SK-N-SH (cell line): ENCODE data around the gene SMPD3. TPM values are rescaled to one million over a fixed set of nuclear protein-coding genes. Genes with fewer than 3 reads are reported as not detected.

Source experiments
- CTCF ChIA-PET: fragments of 300-600, 350-600 bp; formaldehyde crosslinking; extraction: SDS; loops from one replicate; lab custom pipeline; 2021; lab: Yijun Ruan, JAX
- POLR2A ChIA-PET: fragments of 350-600 bp; sonication (Branson Sonifier 250); formaldehyde crosslinking; extraction: SDS; loops from one replicate; lab custom pipeline; 2020; ENCODE audit warnings: antibody characterized with exemption, inconsistent platforms; lab: Yijun Ruan, JAX
- DNase-seq: peaks from one replicate; pipeline ENCODE4 v3.0.0; 2012
- H2AFZ ChIP-seq: fragments of 200-600 bp; sonication (generic); 2 replicates; pipeline ENCODE4 v1.8.1; 2016; ENCODE audit warnings: antibody characterized with exemption, mild to moderate bottlenecking, low read depth
- H3F3A ChIP-seq: fragments of 200-600 bp; sonication (generic); replicated peaks from 2 replicates; pipeline ENCODE3; 2016; ENCODE audit warnings: antibody characterized with exemption, mild to moderate bottlenecking; ENCODE audit not compliant: insufficient read depth
- H3K27ac ChIP-seq, 2 experiments: fragments of 200-500 bp in 1 of 2; fragments of 200-600 bp in 1 of 2; sonication (Bioruptor generic) in 1 of 2; sonication (generic), shearing (Covaris generic) in 1 of 2; 2 replicates each; pipeline versions ENCODE4 v1.5.1 to v1.6.1; 2014 to 2016; ENCODE audit warnings: low read depth in 2 of 2, inconsistent platforms in 1 of 2, low read length in 1 of 2, mild to moderate bottlenecking in 1 of 2, mixed read lengths in 1 of 2
- H3K27me3 ChIP-seq: fragments of 200-600 bp; sonication (generic), shearing (Covaris generic); 2 replicates; pipeline ENCODE4 v1.6.1; 2016; ENCODE audit warnings: mixed run types; ENCODE audit not compliant: insufficient read depth
- H3K36me3 ChIP-seq, 2 experiments: fragments of 200-500 bp in 1 of 2; fragments of 200-600 bp in 1 of 2; sonication (Bioruptor generic) in 1 of 2; sonication (generic) in 1 of 2; replicated peaks in 1 of 2; 2 replicates each; pipeline versions ENCODE3 to v1.5.1; 2014 to 2016; ENCODE audit warnings: low read length in 1 of 2, mild to moderate bottlenecking in 1 of 2; ENCODE audit not compliant: insufficient read depth in 2 of 2, control insufficient read depth in 1 of 2
- H3K4me1 ChIP-seq, 2 experiments: fragments of 200-500 bp in 1 of 2; fragments of 200-600 bp in 1 of 2; sonication (Bioruptor generic) in 1 of 2; sonication (generic), shearing (Covaris generic) in 1 of 2; 2 replicates each; pipeline versions ENCODE4 v1.5.1 to v1.6.1; 2014 to 2016; ENCODE audit warnings: low read depth in 1 of 2, low read length in 1 of 2, mixed run types in 1 of 2; ENCODE audit not compliant: insufficient read depth in 2 of 2, control insufficient read depth in 1 of 2
- H3K4me2 ChIP-seq: fragments of 200-600 bp; sonication (generic), shearing (Covaris generic); 2 replicates; pipeline ENCODE4 v1.6.1; 2017; ENCODE audit warnings: mixed run types
- H3K4me3 ChIP-seq, 2 experiments: fragments of 200-500 bp in 1 of 2; fragments of 200-600 bp in 1 of 2; sonication (Bioruptor generic) in 1 of 2; sonication (generic), shearing (Covaris generic) in 1 of 2; 2 replicates each; pipeline versions ENCODE4 v1.5.1 to v1.8.1; 2014 to 2016; ENCODE audit warnings: low read depth in 2 of 2, inconsistent platforms in 1 of 2, low read length in 1 of 2, mild to moderate bottlenecking in 1 of 2, mixed read lengths in 1 of 2, moderate library complexity in 1 of 2
- H3K79me2 ChIP-seq: fragments of 200-600 bp; sonication (generic); 2 replicates; pipeline ENCODE4 v1.8.1; 2017; ENCODE audit warnings: mild to moderate bottlenecking; ENCODE audit not compliant: insufficient read depth
- H3K9ac ChIP-seq: fragments of 200-600 bp; sonication (generic); 2 replicates; pipeline ENCODE4 v1.6.1; 2017; ENCODE audit warnings: mixed run types
- H3K9me2 ChIP-seq: fragments of 200-600 bp; sonication (generic); 2 replicates; pipeline ENCODE4 v1.6.1; 2017; ENCODE audit warnings: mixed run types
- H3K9me3 ChIP-seq: fragments of 200-600 bp; sonication (generic); 2 replicates; pipeline ENCODE4 v1.6.1; 2017; ENCODE audit warnings: mixed run types, mild to moderate bottlenecking, moderate library complexity
- H4K20me1 ChIP-seq: fragments of 200-600 bp; sonication (generic); 2 replicates; pipeline ENCODE4 v1.6.1; 2017; ENCODE audit warnings: mild to moderate bottlenecking, mixed run types; ENCODE audit not compliant: insufficient read depth
- CHD2 ChIP-seq: fragments of 150-350 bp; IDR thresholded peaks from 2 replicates; pipeline ENCODE4 v1.6.1; 2018; ENCODE audit warnings: low read length; ENCODE audit not compliant: partially characterized antibody
- ELF1 ChIP-seq: IDR thresholded peaks from 2 replicates; pipeline ENCODE4 v1.4.0; 2012
- EZH2phosphoT487 ChIP-seq: fragments of 200-600 bp; sonication (generic); IDR thresholded peaks from 2 replicates; pipeline ENCODE4 v1.6.1; 2017; ENCODE audit warnings: low read depth, mixed run types, mild to moderate bottlenecking, antibody characterized with exemption, moderate library complexity, borderline replicate concordance
- FOSL2 ChIP-seq: IDR thresholded peaks from 2 replicates; pipeline ENCODE4 v1.4.0; 2012; ENCODE audit warnings: low read depth, mild to moderate bottlenecking, moderate library complexity, borderline replicate concordance
- FOXM1 ChIP-seq: IDR thresholded peaks from 2 replicates; pipeline ENCODE4 v1.4.0; 2012; ENCODE audit warnings: low read depth, mild to moderate bottlenecking
- GABPA ChIP-seq: IDR thresholded peaks from 2 replicates; pipeline ENCODE4 v1.4.0; 2012; ENCODE audit warnings: low read depth, mild to moderate bottlenecking
- GATA2 ChIP-seq: sonication (generic); formaldehyde crosslinking; IDR thresholded peaks from 2 replicates; pipeline ENCODE4 v1.5.0; 2020; ENCODE audit warnings: mild to moderate bottlenecking, missing genetic modification reagents
- JUND ChIP-seq: IDR thresholded peaks from 2 replicates; pipeline ENCODE4 v1.4.0; 2012
- MEF2A ChIP-seq: IDR thresholded peaks from 2 replicates; pipeline ENCODE4 v1.4.0; 2012; ENCODE audit warnings: low read depth, borderline replicate concordance
- NRF1 ChIP-seq: IDR thresholded peaks from 2 replicates; pipeline ENCODE4 v1.6.1; 2012; ENCODE audit warnings: low read depth, mild to moderate bottlenecking, low read length
- RCOR1 ChIP-seq: fragments of 150-350 bp; IDR thresholded peaks from 2 replicates; pipeline ENCODE4 v1.6.1; 2017; ENCODE audit warnings: antibody characterized with exemption, low read length
- SIN3A ChIP-seq: IDR thresholded peaks from 2 replicates; pipeline ENCODE4 v1.6.1; 2012; ENCODE audit warnings: low read depth, mild to moderate bottlenecking, low read length, moderate library complexity, borderline replicate concordance
- TAF1 ChIP-seq: IDR thresholded peaks from 2 replicates; pipeline ENCODE4 v1.6.1; 2012; ENCODE audit warnings: low read depth, mild to moderate bottlenecking, low read length, moderate library complexity, borderline replicate concordance
- TCF12 ChIP-seq: IDR thresholded peaks from 2 replicates; pipeline ENCODE4 v1.4.0; 2012
- YY1 ChIP-seq: IDR thresholded peaks from 2 replicates; pipeline ENCODE4 v1.4.0; 2012; ENCODE audit warnings: low read depth, mild to moderate bottlenecking
- WGBS: methylation state at CpG from one replicate; pipeline ENCODE4 v1.1.6; 2017; ENCODE audit warnings: low lambda C conversion rate; 5-methylcytosine and 5-hydroxymethylcytosine counted together
- polyA plus RNA-seq, 3 experiments: library from polyadenylated mRNA; depleted of rRNA; stranded (reverse); fragments of >200 nt; gene quantifications; 2 replicates each; pipeline ENCODE4 v1.2.3, GENCODE V29; 2012
- TF ChIP-seq, protein P1 (sequence below): fragments of 200-600 bp; sonication (generic); IDR thresholded peaks from 2 replicates; pipeline ENCODE4 v1.6.1; 2017; ENCODE audit warnings: antibody characterized with exemption, mild to moderate bottlenecking, moderate library complexity
- TF ChIP-seq, protein P2 (sequence below): IDR thresholded peaks from 2 replicates; pipeline ENCODE4 v1.6.1; 2012; ENCODE audit warnings: mild to moderate bottlenecking, low read depth, low read length, moderate library complexity
- TF ChIP-seq, protein P3 (sequence below): IDR thresholded peaks from 2 replicates; pipeline ENCODE4 v1.4.0; 2012; ENCODE audit warnings: low read depth, borderline replicate concordance
- TF ChIP-seq, protein P4 (sequence below): IDR thresholded peaks from 2 replicates; pipeline ENCODE4; 2012

SMPD3 gene
- polyA plus RNA-seq, 1 of the 3 experiments (the other 2 are of a cell fraction): 0.38 TPM

DNA sequence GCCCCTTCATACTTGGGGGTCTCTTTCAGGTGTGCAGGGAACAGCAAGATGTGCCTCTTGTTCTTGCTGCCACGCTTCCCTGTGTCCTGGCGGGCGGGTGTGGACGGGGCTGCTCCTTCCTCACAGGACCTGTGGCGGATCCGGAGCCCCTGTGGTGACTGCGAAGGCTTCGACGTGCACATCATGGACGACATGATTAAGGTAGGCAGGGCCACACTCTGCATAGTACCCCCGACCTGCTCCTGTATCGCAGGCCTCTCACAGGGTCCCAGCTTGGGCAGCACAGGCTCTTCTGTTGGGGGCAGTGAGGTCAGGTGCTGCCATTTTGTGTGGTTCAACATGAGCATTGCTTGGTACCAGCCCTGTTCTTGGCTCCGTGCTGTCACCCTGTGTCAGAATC lies 94.9 kb downstream of the SMPD3 start:
- Histone ChIP-seq H3K27ac (no peak overlapping the region), H4K20me1 (no peaks in the 10 kb centered on the region), H3K9me3 (no peaks in the 10 kb centered on the region), H3K79me2 (no peaks in the 10 kb centered on the region), H2AFZ (no peak overlapping the region), H3K4me1 (no peaks in the 10 kb centered on the region), H3F3A (no peaks in the 10 kb centered on the region), H3K36me3 (peaks cover 9 to 65% of the 10 kb centered on the region in 2 experiments), H3K27me3 (no peaks in the 10 kb centered on the region), H3K4me2 (no peak overlapping the region), H3K4me3 (no peak overlapping the region), H3K9ac (no peak overlapping the region), H3K9me2 (no peaks in the 10 kb centered on the region)
- TF ChIP-seq, protein P1, sequence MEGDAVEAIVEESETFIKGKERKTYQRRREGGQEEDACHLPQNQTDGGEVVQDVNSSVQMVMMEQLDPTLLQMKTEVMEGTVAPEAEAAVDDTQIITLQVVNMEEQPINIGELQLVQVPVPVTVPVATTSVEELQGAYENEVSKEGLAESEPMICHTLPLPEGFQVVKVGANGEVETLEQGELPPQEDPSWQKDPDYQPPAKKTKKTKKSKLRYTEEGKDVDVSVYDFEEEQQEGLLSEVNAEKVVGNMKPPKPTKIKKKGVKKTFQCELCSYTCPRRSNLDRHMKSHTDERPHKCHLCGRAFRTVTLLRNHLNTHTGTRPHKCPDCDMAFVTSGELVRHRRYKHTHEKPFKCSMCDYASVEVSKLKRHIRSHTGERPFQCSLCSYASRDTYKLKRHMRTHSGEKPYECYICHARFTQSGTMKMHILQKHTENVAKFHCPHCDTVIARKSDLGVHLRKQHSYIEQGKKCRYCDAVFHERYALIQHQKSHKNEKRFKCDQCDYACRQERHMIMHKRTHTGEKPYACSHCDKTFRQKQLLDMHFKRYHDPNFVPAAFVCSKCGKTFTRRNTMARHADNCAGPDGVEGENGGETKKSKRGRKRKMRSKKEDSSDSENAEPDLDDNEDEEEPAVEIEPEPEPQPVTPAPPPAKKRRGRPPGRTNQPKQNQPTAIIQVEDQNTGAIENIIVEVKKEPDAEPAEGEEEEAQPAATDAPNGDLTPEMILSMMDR: no peak
- no peak for TF ChIP-seq RCOR1
- DNase-seq: no peak
- POLR2A ChIA-PET: no interaction called here
- WGBS: 97% methylated on average over 5 of the region's 13 CpGs
- CTCF ChIA-PET: interaction anchor here (0.6 to 1.4 kb wide), 2 partner anchors 43 kb away, joined by 3 read pairs; partner anchors contain the start of genes PRMT7 and SLC7A6OS

DNA sequence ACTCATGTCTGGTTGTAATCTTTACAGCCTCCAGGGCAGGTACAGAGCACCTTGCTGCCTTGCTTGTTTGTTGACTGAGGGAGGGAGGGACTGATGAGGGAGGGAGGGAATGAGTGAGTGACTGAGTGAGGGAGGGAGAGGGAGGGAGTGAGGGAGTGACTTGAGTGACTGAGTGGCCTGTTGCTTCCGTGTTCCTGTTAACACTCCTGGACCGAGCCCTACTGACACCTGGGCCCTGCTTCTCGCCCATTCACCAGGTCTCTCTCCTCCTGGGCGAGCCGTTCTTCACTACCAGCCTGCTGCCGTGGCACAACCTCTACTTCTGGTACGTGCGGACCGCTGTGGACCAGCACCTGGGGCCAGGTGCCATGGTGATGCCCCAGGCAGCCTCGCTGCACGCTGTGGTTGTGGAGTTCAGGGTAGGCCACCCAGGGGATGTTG lies 96.3 kb downstream of the SMPD3 start:
- H2AFZ ChIP-seq: no peak overlapping the region
- no peak for DNase-seq
- H3K79me2 ChIP-seq: no peaks in the 10 kb centered on the region
- no peaks in the 10 kb centered on the region for H3K9me3 ChIP-seq
- H3K27me3 ChIP-seq: no peaks in the 10 kb centered on the region
- no peaks in the 10 kb centered on the region for H3F3A ChIP-seq
- no peak overlapping the region for H3K27ac ChIP-seq
- no peak overlapping the region for H3K4me3 ChIP-seq
- ChIA-PET CTCF (no interaction called here), POLR2A (no interaction called here)
- no peak overlapping the region for H3K9ac ChIP-seq
- 89% methylated on average over 10 of the region's 11 CpGs for WGBS
- H3K36me3 ChIP-seq: peaks cover 9 to 67% of the 10 kb centered on the region in 2 experiments
- no peaks in the 10 kb centered on the region for H3K9me2 ChIP-seq
- no peaks in the 10 kb centered on the region for H3K4me1 ChIP-seq
- TF ChIP-seq GATA2: no peak
- TF ChIP-seq JUND: no peak
- no peak for TF ChIP-seq GABPA
- no peak for TF ChIP-seq YY1
- no peak for TF ChIP-seq TCF12
- TF ChIP-seq FOSL2: no peak
- no peak for TF ChIP-seq ELF1
- TF ChIP-seq, protein P2, sequence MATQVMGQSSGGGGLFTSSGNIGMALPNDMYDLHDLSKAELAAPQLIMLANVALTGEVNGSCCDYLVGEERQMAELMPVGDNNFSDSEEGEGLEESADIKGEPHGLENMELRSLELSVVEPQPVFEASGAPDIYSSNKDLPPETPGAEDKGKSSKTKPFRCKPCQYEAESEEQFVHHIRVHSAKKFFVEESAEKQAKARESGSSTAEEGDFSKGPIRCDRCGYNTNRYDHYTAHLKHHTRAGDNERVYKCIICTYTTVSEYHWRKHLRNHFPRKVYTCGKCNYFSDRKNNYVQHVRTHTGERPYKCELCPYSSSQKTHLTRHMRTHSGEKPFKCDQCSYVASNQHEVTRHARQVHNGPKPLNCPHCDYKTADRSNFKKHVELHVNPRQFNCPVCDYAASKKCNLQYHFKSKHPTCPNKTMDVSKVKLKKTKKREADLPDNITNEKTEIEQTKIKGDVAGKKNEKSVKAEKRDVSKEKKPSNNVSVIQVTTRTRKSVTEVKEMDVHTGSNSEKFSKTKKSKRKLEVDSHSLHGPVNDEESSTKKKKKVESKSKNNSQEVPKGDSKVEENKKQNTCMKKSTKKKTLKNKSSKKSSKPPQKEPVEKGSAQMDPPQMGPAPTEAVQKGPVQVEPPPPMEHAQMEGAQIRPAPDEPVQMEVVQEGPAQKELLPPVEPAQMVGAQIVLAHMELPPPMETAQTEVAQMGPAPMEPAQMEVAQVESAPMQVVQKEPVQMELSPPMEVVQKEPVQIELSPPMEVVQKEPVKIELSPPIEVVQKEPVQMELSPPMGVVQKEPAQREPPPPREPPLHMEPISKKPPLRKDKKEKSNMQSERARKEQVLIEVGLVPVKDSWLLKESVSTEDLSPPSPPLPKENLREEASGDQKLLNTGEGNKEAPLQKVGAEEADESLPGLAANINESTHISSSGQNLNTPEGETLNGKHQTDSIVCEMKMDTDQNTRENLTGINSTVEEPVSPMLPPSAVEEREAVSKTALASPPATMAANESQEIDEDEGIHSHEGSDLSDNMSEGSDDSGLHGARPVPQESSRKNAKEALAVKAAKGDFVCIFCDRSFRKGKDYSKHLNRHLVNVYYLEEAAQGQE: no peak
- no peak for TF ChIP-seq TAF1
- TF ChIP-seq NRF1: no peak
- no peak for TF ChIP-seq SIN3A
- TF ChIP-seq, protein P3, sequence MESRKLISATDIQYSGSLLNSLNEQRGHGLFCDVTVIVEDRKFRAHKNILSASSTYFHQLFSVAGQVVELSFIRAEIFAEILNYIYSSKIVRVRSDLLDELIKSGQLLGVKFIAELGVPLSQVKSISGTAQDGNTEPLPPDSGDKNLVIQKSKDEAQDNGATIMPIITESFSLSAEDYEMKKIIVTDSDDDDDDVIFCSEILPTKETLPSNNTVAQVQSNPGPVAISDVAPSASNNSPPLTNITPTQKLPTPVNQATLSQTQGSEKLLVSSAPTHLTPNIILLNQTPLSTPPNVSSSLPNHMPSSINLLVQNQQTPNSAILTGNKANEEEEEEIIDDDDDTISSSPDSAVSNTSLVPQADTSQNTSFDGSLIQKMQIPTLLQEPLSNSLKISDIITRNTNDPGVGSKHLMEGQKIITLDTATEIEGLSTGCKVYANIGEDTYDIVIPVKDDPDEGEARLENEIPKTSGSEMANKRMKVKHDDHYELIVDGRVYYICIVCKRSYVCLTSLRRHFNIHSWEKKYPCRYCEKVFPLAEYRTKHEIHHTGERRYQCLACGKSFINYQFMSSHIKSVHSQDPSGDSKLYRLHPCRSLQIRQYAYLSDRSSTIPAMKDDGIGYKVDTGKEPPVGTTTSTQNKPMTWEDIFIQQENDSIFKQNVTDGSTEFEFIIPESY: no peak
- no peak for TF ChIP-seq EZH2phosphoT487
- no peak for TF ChIP-seq CHD2
- TF ChIP-seq MEF2A: no peak
- TF ChIP-seq, protein P4, sequence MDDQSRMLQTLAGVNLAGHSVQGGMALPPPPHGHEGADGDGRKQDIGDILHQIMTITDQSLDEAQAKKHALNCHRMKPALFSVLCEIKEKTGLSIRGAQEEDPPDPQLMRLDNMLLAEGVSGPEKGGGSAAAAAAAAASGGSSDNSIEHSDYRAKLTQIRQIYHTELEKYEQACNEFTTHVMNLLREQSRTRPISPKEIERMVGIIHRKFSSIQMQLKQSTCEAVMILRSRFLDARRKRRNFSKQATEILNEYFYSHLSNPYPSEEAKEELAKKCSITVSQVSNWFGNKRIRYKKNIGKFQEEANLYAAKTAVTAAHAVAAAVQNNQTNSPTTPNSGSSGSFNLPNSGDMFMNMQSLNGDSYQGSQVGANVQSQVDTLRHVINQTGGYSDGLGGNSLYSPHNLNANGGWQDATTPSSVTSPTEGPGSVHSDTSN: no peak
- TF ChIP-seq FOXM1: no peak
- no peaks in the 10 kb centered on the region for H4K20me1 ChIP-seq
- no peak overlapping the region for H3K4me2 ChIP-seq
